Panc1 (cell line): ENCODE data around the gene CDH12. TPM values are rescaled to one million over a fixed set of nuclear protein-coding genes. Genes with fewer than 3 reads are reported as not detected.

ENCODE experiments used
- ATAC-seq: fragments of 200-7000 bp; cut with Tn5 transposase; 2 replicates; pipeline ENCODE4 v1.9.1; 2020; ENCODE audit warnings: mild to moderate bottlenecking, moderate library complexity
- BruUV-seq: library from RNA; stranded (reverse); fragments of 400-500 nt; replicated peaks from 2 replicates; lab custom pipeline; 2021; lab: Mats Ljungman, UMichigan
- CTCF ChIA-PET: fragments of 300-600 bp; sonication (Branson Sonifier 250); formaldehyde crosslinking; loops from one replicate; lab custom pipeline; 2022; ENCODE audit warnings: antibody characterized with exemption; lab: Charles Lee
- POLR2A ChIA-PET: fragments of 300-600 bp; sonication (Branson Sonifier 250); formaldehyde crosslinking; loops from one replicate; lab custom pipeline; 2022; ENCODE audit warnings: antibody characterized with exemption; lab: Charles Lee
- DNase-seq: peaks from one replicate; pipeline ENCODE4 v3.0.0-alpha.2; 2010; ENCODE audit warnings: low read depth, low spot score
- H3K27ac ChIP-seq: 2 replicates; pipeline ENCODE4 v1.5.1; 2011; ENCODE audit warnings: mild to moderate bottlenecking, low read length, inconsistent platforms
- H3K27me3 ChIP-seq: fragments of 200-500 bp; sonication (Bioruptor generic); 2 replicates; pipeline ENCODE4 v1.6.0; 2014; ENCODE audit warnings: low read length, inconsistent platforms; ENCODE audit not compliant: control insufficient read depth, insufficient read depth
- H3K36me3 ChIP-seq: fragments of 200-500 bp; sonication (Bioruptor generic); 2 replicates; pipeline ENCODE4 v1.5.1; 2014; ENCODE audit warnings: inconsistent platforms, mild to moderate bottlenecking, low read length, moderate library complexity; ENCODE audit not compliant: control insufficient read depth, insufficient read depth
- H3K4me1 ChIP-seq: 2 replicates; pipeline ENCODE4 v1.5.1; 2011; ENCODE audit warnings: inconsistent platforms, mild to moderate bottlenecking, low read length, moderate library complexity; ENCODE audit not compliant: control insufficient read depth, insufficient read depth
- H3K4me3 ChIP-seq, 2 experiments: 2 replicates each; pipeline ENCODE4 v1.5.1; 2011 to 2012; ENCODE audit warnings: low read depth in 2 of 2, low read length in 2 of 2, mild to moderate bottlenecking in 2 of 2, inconsistent platforms in 1 of 2, moderate library complexity in 1 of 2
- H3K9me3 ChIP-seq: fragments of 200-500 bp; sonication (Bioruptor generic); 2 replicates; pipeline ENCODE4 v1.5.1; 2014; ENCODE audit warnings: low read depth, mild to moderate bottlenecking, inconsistent platforms, low read length, moderate library complexity; ENCODE audit not compliant: control insufficient read depth, insufficient read depth
- CTCF ChIP-seq: fragments of 450-650 bp; IDR thresholded peaks from 2 replicates; pipeline ENCODE4 v1.5.1; 2017; ENCODE audit warnings: mild to moderate bottlenecking
- POLR2AphosphoS5 ChIP-seq: IDR thresholded peaks from 2 replicates; pipeline ENCODE4 v1.6.1; 2012; ENCODE audit warnings: mild to moderate bottlenecking, low read depth, low read length, moderate library complexity
- REST ChIP-seq, 2 experiments: IDR thresholded peaks; 2 replicates each; pipeline ENCODE4 v1.6.1; 2011 to 2012; ENCODE audit warnings: low read depth in 2 of 2, control low read depth in 1 of 2, low read length in 1 of 2, mild to moderate bottlenecking in 1 of 2, moderate library complexity in 1 of 2; ENCODE audit not compliant: insufficient read depth in 1 of 2
- SIN3A ChIP-seq: IDR thresholded peaks from 2 replicates; pipeline ENCODE4 v1.6.1; 2012; ENCODE audit warnings: low read depth, mild to moderate bottlenecking, low read length, moderate library complexity, borderline replicate concordance; ENCODE audit not compliant: insufficient read depth
- TCF7L2 ChIP-seq: IDR thresholded peaks from 2 replicates; pipeline ENCODE4 v1.6.1; 2011; ENCODE audit warnings: mild to moderate bottlenecking, low read depth, low read length, inconsistent platforms
- in situ Hi-C: cut with HindIII; loops from 2 replicates; pipeline ENCODE4 v1.10.0; 2016; ENCODE audit warnings: low sequenced_read_pairs, low pct_unique_long_range_greater_than_20kb
- intact Hi-C: fragments of 100-400 bp; cut with micrococcal nuclease; formaldehyde crosslinking; loops from one replicate; pipeline ENCODE4 v1.10.0; 2022; ENCODE audit not compliant: unreplicated experiment
- total RNA-seq: library from RNA; stranded (reverse); gene quantifications from one replicate; pipeline ENCODE4 v1.2.1, GENCODE V29; 2021; ENCODE audit not compliant: unreplicated experiment

CDH12 gene
- total RNA-seq, 1 experiment from 2014 or later: not detected

- ATAC-seq (no peak), DNase-seq (no peak)
- POLR2A ChIA-PET: no interaction called here
- no TSS peak for BruUV-seq
- in situ Hi-C loops (no loop called here), intact Hi-C loops (no loop called here)
- TF ChIP-seq REST (IDR thresholded peaks at IDR 0.05; ENCODE audit: insufficient read depth in 1 of 2, low read depth in 2 of 2, low read length in 1 of 2) (no peak), SIN3A (no peak), TCF7L2 (no peak), CTCF (no peak), POLR2AphosphoS5 (no peak)
- Histone ChIP-seq H3K4me3 (no peak overlapping the region), H3K27me3 (no peaks in the 10 kb centered on the region), H3K9me3 (no peaks in the 10 kb centered on the region), H3K4me1 (no peaks in the 10 kb centered on the region), H3K27ac (no peak overlapping the region), H3K36me3 (no peaks in the 10 kb centered on the region)
- CTCF ChIA-PET: no interaction called here
Measured at GRCh38 chr5:22431840-22432239, 421.3 kb downstream of the CDH12 start.

GRCh38 chr5:22431406-22431805, 421.7 kb downstream of the CDH12 start:
- Histone ChIP-seq H3K27ac (no peak overlapping the region), H3K36me3 (no peaks in the 10 kb centered on the region), H3K4me3 (no peak overlapping the region), H3K27me3 (no peaks in the 10 kb centered on the region), H3K4me1 (no peaks in the 10 kb centered on the region), H3K9me3 (no peaks in the 10 kb centered on the region)
- no peak for ATAC-seq
- peak; percentile 22; the same call in 1 of the 2 replicates for TF ChIP-seq CTCF
- TF ChIP-seq SIN3A: no peak
- DNase-seq: no peak
- CTCF ChIA-PET: no interaction called here
- no TSS peak for BruUV-seq
- in situ Hi-C loops (no loop called here), intact Hi-C loops (no loop called here)
- POLR2A ChIA-PET: no interaction called here
